ENCODE data around the gene RAC2. TPM values are rescaled to one million over a fixed set of nuclear protein-coding genes. Genes with fewer than 3 reads are reported as not detected.

The RAC2 gene
- total and polyA plus RNA-seq, 9 of the 15 experiments (the other 6 are each of a cell fraction or from before 2014, with no cell fraction given): 22.7 to 103 (median 43.3) TPM

DNA sequence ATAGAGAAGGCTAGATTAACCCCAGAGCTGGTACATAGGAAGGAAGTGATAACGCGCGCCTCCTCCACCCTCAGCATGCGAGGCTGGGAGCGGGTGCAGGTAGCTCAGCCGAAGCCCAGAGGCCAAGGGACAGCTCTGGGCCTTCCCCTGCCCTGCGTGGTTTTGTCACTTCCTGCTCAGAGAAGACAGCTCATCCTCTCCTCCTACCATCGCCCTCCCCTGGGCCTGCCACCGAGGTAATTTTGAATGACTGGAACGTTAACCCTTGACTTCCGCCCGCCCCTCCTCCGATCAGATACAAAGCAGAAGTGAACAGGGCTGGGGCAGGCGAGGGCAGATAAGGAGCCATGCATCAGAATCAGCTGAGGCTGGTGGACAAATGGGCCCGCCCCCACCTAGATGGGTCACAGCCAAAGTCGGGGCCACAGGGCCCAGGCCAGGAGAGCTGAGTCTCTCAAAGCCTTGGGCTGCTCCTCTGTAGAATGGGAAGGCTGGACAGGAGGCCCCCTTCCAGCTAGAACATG is 1.6 kb downstream of the RAC2 start (continued):
- TF ChIP-seq, protein P1, sequence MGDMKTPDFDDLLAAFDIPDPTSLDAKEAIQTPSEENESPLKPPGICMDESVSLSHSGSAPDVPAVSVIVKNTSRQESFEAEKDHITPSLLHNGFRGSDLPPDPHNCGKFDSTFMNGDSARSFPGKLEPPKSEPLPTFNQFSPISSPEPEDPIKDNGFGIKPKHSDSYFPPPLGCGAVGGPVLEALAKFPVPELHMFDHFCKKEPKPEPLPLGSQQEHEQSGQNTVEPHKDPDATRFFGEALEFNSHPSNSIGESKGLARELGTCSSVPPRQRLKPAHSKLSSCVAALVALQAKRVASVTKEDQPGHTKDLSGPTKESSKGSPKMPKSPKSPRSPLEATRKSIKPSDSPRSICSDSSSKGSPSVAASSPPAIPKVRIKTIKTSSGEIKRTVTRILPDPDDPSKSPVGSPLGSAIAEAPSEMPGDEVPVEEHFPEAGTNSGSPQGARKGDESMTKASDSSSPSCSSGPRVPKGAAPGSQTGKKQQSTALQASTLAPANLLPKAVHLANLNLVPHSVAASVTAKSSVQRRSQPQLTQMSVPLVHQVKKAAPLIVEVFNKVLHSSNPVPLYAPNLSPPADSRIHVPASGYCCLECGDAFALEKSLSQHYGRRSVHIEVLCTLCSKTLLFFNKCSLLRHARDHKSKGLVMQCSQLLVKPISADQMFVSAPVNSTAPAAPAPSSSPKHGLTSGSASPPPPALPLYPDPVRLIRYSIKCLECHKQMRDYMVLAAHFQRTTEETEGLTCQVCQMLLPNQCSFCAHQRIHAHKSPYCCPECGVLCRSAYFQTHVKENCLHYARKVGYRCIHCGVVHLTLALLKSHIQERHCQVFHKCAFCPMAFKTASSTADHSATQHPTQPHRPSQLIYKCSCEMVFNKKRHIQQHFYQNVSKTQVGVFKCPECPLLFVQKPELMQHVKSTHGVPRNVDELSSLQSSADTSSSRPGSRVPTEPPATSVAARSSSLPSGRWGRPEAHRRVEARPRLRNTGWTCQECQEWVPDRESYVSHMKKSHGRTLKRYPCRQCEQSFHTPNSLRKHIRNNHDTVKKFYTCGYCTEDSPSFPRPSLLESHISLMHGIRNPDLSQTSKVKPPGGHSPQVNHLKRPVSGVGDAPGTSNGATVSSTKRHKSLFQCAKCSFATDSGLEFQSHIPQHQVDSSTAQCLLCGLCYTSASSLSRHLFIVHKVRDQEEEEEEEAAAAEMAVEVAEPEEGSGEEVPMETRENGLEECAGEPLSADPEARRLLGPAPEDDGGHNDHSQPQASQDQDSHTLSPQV (IDR thresholded peaks at IDR 0.05): peak; percentile 88
- TF ChIP-seq GATAD2A (IDR thresholded peaks at IDR 0.05) (no peak), NR2C2 (CRISPR knock-in tag; IDR thresholded peaks at IDR 0.05) (no peak), NR2C2 (tag; IDR thresholded peaks at IDR 0.05) (peak; percentile 88), NUFIP1 (IDR thresholded peaks at IDR 0.05; ENCODE audit: partially characterized antibody) (no peak), NFE2 (IDR thresholded peaks at IDR 0.05; ENCODE audit: low read depth) (0 out of 2 replicates have a peak, but pooled peaks have one; percentile 9), ZNF644 (tag; IDR thresholded peaks at IDR 0.05; ENCODE audit: low read depth) (0 out of 2 replicates have a peak, but pooled peaks have one; percentile 34), EWSR1 (IDR thresholded peaks at IDR 0.05; ENCODE audit: borderline replicate concordance, low read depth, partially characterized antibody) (no peak), ZNF76 (CRISPR knock-in tag; IDR thresholded peaks at IDR 0.05; ENCODE audit: borderline replicate concordance) (no peak), ZNF57 (CRISPR knock-in tag; IDR thresholded peaks at IDR 0.05) (no peak), FOXJ3 (CRISPR knock-in tag; IDR thresholded peaks at IDR 0.05) (no peak), CBX8 (IDR thresholded peaks at IDR 0.05; ENCODE audit: borderline replicate concordance, extremely low read depth, low read depth, low read length, poor library complexity, severe bottlenecking) (no peak), PHF20 (IDR thresholded peaks at IDR 0.05; ENCODE audit: partially characterized antibody) (no peak), SRSF9 (IDR thresholded peaks at IDR 0.05; ENCODE audit: borderline replicate concordance, low read depth, low read length) (no peak), ZNF324 (CRISPR knock-in tag; IDR thresholded peaks at IDR 0.05) (no peak), ZNF134 (CRISPR knock-in tag; conservative IDR thresholded peaks at IDR 0.05) (0 out of 2 replicates have a peak, but pooled peaks have one; percentile 9), ATF1 (CRISPR knock-in tag; IDR thresholded peaks at IDR 0.05) (no peak), ATF1 (tag; IDR thresholded peaks at IDR 0.05) (peak; percentile 84), SMAD4 (CRISPR knock-in tag; conservative IDR thresholded peaks at IDR 0.05) (peak; percentile 73), PYGO2 (tag; IDR thresholded peaks at IDR 0.05) (no peak), TAL1 (IDR thresholded peaks at IDR 0.05) (peak; percentile 87), FOXM1 (IDR thresholded peaks at IDR 0.05; ENCODE audit: low read depth) (peak; percentile 85), FOXM1 (CRISPR knock-in tag; IDR thresholded peaks at IDR 0.05; ENCODE audit: low read depth) (no peak)
- TF ChIP-seq, protein P2, sequence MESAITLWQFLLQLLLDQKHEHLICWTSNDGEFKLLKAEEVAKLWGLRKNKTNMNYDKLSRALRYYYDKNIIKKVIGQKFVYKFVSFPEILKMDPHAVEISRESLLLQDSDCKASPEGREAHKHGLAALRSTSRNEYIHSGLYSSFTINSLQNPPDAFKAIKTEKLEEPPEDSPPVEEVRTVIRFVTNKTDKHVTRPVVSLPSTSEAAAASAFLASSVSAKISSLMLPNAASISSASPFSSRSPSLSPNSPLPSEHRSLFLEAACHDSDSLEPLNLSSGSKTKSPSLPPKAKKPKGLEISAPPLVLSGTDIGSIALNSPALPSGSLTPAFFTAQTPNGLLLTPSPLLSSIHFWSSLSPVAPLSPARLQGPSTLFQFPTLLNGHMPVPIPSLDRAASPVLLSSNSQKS (CRISPR knock-in tag; IDR thresholded peaks at IDR 0.05): no peak
- TF ChIP-seq, protein P3, sequence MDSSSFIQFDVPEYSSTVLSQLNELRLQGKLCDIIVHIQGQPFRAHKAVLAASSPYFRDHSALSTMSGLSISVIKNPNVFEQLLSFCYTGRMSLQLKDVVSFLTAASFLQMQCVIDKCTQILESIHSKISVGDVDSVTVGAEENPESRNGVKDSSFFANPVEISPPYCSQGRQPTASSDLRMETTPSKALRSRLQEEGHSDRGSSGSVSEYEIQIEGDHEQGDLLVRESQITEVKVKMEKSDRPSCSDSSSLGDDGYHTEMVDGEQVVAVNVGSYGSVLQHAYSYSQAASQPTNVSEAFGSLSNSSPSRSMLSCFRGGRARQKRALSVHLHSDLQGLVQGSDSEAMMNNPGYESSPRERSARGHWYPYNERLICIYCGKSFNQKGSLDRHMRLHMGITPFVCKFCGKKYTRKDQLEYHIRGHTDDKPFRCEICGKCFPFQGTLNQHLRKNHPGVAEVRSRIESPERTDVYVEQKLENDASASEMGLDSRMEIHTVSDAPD (CRISPR knock-in tag; IDR thresholded peaks at IDR 0.05): no peak

Measured in K562 (cell line).